SK-N-SH (cell line): Measurements from ENCODE around the gene PDE6B.

Source experiments
- GATA2 ChIP-seq: sonication (generic); formaldehyde crosslinking; IDR thresholded peaks from 2 replicates; pipeline ENCODE4 v1.5.0; 2020; ENCODE audit warnings: mild to moderate bottlenecking, missing genetic modification reagents
- NFIC ChIP-seq: IDR thresholded peaks from 2 replicates; pipeline ENCODE4 v1.4.0; 2012; ENCODE audit warnings: borderline replicate concordance
- POLR2AphosphoS5 ChIP-seq: IDR thresholded peaks from 2 replicates; pipeline ENCODE4 v1.6.1; 2012; ENCODE audit warnings: low read depth, low read length
- RAD21 ChIP-seq: IDR thresholded peaks from 2 replicates; pipeline ENCODE4 v1.6.1; 2012; ENCODE audit warnings: mild to moderate bottlenecking, low read length
- RFX5 ChIP-seq: IDR thresholded peaks from 2 replicates; pipeline ENCODE4 v1.6.1; 2012; ENCODE audit warnings: mild to moderate bottlenecking, improper control_type of control experiment, low read length
- SMC3 ChIP-seq: IDR thresholded peaks from 2 replicates; pipeline ENCODE4 v1.6.1; 2012; ENCODE audit warnings: low read depth, low read length, improper control_type of control experiment
- YY1 ChIP-seq: IDR thresholded peaks from 2 replicates; pipeline ENCODE4 v1.4.0; 2012; ENCODE audit warnings: low read depth, mild to moderate bottlenecking
- TF ChIP-seq, protein P1 (sequence below): IDR thresholded peaks from 2 replicates; pipeline ENCODE4 v1.6.1; 2012; ENCODE audit warnings: mild to moderate bottlenecking, low read depth, low read length, moderate library complexity
- TF ChIP-seq, protein P2 (sequence below): fragments of 200-600 bp; sonication (generic); IDR thresholded peaks from 2 replicates; pipeline ENCODE4 v1.6.1; 2017; ENCODE audit warnings: antibody characterized with exemption, mild to moderate bottlenecking, moderate library complexity
- TF ChIP-seq, protein P3 (sequence below): fragments of 150-350 bp; IDR thresholded peaks from 2 replicates; pipeline ENCODE4 v1.6.1; 2016; ENCODE audit warnings: mild to moderate bottlenecking, low read depth, low read length
- TF ChIP-seq, protein P4 (sequence below): IDR thresholded peaks from 2 replicates; pipeline ENCODE4 v1.4.0; 2012; ENCODE audit warnings: low read depth, borderline replicate concordance

DNA sequence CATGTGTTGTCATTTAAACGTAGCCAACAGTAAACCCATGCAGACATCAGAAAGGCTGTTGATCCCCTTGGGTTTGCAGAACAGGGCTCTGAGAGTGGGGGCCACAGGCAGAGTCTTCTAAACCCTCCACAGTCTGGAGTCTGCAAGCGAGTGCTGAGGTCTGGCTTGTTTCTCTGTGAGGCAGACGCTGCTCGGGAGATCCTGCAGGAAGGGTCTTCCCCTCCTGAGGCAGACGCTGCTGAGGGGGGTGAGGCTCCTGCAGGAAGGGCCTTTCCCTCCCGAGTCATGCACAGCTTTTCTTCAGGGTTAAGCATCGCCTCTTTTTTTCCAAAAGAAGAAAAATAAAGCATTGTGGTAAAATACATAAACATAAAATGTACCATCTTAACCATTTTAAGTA lies 17.1 kb upstream of the PDE6B start:
- TF ChIP-seq POLR2AphosphoS5 (no peak), RAD21 (no peak), RFX5 (no peak), NFIC (no peak), SMC3 (no peak), GATA2 (CRISPR knock-in tag) (no peak), YY1 (no peak)
- TF ChIP-seq, protein P1, sequence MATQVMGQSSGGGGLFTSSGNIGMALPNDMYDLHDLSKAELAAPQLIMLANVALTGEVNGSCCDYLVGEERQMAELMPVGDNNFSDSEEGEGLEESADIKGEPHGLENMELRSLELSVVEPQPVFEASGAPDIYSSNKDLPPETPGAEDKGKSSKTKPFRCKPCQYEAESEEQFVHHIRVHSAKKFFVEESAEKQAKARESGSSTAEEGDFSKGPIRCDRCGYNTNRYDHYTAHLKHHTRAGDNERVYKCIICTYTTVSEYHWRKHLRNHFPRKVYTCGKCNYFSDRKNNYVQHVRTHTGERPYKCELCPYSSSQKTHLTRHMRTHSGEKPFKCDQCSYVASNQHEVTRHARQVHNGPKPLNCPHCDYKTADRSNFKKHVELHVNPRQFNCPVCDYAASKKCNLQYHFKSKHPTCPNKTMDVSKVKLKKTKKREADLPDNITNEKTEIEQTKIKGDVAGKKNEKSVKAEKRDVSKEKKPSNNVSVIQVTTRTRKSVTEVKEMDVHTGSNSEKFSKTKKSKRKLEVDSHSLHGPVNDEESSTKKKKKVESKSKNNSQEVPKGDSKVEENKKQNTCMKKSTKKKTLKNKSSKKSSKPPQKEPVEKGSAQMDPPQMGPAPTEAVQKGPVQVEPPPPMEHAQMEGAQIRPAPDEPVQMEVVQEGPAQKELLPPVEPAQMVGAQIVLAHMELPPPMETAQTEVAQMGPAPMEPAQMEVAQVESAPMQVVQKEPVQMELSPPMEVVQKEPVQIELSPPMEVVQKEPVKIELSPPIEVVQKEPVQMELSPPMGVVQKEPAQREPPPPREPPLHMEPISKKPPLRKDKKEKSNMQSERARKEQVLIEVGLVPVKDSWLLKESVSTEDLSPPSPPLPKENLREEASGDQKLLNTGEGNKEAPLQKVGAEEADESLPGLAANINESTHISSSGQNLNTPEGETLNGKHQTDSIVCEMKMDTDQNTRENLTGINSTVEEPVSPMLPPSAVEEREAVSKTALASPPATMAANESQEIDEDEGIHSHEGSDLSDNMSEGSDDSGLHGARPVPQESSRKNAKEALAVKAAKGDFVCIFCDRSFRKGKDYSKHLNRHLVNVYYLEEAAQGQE = no peak
- TF ChIP-seq, protein P2, sequence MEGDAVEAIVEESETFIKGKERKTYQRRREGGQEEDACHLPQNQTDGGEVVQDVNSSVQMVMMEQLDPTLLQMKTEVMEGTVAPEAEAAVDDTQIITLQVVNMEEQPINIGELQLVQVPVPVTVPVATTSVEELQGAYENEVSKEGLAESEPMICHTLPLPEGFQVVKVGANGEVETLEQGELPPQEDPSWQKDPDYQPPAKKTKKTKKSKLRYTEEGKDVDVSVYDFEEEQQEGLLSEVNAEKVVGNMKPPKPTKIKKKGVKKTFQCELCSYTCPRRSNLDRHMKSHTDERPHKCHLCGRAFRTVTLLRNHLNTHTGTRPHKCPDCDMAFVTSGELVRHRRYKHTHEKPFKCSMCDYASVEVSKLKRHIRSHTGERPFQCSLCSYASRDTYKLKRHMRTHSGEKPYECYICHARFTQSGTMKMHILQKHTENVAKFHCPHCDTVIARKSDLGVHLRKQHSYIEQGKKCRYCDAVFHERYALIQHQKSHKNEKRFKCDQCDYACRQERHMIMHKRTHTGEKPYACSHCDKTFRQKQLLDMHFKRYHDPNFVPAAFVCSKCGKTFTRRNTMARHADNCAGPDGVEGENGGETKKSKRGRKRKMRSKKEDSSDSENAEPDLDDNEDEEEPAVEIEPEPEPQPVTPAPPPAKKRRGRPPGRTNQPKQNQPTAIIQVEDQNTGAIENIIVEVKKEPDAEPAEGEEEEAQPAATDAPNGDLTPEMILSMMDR = no peak
- TF ChIP-seq, protein P3, sequence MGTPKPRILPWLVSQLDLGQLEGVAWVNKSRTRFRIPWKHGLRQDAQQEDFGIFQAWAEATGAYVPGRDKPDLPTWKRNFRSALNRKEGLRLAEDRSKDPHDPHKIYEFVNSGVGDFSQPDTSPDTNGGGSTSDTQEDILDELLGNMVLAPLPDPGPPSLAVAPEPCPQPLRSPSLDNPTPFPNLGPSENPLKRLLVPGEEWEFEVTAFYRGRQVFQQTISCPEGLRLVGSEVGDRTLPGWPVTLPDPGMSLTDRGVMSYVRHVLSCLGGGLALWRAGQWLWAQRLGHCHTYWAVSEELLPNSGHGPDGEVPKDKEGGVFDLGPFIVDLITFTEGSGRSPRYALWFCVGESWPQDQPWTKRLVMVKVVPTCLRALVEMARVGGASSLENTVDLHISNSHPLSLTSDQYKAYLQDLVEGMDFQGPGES = no peak
- TF ChIP-seq, protein P4, sequence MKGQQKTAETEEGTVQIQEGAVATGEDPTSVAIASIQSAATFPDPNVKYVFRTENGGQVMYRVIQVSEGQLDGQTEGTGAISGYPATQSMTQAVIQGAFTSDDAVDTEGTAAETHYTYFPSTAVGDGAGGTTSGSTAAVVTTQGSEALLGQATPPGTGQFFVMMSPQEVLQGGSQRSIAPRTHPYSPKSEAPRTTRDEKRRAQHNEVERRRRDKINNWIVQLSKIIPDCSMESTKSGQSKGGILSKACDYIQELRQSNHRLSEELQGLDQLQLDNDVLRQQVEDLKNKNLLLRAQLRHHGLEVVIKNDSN = no peak
